GM19397 (cell line): ENCODE data around the gene SLCO3A1.
A peak's percentile ranks its signal among the peaks of the same experiment; 100 is the strongest.
"Not testable (repeated sequence)": the region's sequence is repeated elsewhere in the genome, so short reads cannot be mapped to it uniquely, and the experiment has no call there.

Source experiments
- ATAC-seq: cut with Tn5 transposase; IDR thresholded peaks from one replicate; pipeline ENCODE4 v1.9.1; 2021; ENCODE audit warnings: mild to moderate bottlenecking, moderate library complexity; ENCODE audit not compliant: unreplicated experiment

SLCO3A1 gene

DNA sequence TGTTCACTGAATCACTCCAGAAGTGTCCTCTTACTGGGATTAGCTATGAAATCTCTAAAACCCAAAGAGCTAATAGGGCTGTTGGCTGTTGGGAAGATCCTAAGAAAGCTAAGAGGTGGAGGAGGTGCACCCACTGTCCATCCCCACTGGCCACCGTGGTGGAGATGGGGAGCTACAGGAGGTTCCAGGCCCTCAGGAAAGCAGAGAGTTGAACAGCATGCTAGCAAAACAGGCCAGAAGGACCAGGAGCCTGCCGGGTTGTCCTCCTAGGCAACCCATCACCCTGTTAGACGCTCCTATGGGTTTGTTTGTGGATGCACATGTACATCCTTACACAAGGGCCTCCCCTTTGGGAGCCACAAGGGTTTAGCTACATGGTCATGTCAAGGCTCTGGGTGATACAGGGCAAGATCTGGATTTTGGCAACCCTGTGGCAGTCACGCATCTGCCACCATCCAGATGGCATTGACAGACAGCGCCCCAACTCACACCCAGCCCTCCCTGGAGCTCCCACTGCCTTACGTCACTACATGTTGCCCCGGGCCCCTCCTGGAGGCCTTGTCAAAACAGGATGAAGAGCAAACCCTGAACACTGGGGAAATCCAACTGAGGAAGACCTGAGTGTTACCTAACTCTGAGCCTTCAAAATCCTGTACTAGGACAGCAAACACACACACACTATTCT is 208.1 kb downstream of the SLCO3A1 start:
- ATAC-seq = no peak

- no peak for ATAC-seq
These were observed 209.0 kb downstream of the SLCO3A1 start for GRCh38 chr15:92062505-92062904.

DNA sequence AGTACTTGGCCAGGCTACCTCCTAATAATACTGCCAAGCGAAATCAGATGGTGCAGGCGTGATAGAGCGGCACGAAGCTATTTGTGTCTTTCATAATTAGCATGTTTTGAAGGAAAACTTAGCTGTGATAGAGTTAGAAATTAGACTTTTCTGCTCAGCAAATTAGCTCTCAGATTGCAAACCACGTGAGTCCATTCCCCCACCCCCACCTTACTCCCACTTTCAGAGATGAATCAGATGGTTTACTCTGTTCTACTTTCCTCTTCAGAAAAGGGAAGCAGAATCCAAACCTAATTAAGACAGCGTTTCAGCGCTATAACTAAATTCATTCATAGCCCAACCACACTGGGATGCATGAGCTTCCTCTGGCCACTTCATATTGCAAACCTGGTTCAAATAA is 214.6 kb downstream of the SLCO3A1 start:
- ATAC-seq = no peak

DNA sequence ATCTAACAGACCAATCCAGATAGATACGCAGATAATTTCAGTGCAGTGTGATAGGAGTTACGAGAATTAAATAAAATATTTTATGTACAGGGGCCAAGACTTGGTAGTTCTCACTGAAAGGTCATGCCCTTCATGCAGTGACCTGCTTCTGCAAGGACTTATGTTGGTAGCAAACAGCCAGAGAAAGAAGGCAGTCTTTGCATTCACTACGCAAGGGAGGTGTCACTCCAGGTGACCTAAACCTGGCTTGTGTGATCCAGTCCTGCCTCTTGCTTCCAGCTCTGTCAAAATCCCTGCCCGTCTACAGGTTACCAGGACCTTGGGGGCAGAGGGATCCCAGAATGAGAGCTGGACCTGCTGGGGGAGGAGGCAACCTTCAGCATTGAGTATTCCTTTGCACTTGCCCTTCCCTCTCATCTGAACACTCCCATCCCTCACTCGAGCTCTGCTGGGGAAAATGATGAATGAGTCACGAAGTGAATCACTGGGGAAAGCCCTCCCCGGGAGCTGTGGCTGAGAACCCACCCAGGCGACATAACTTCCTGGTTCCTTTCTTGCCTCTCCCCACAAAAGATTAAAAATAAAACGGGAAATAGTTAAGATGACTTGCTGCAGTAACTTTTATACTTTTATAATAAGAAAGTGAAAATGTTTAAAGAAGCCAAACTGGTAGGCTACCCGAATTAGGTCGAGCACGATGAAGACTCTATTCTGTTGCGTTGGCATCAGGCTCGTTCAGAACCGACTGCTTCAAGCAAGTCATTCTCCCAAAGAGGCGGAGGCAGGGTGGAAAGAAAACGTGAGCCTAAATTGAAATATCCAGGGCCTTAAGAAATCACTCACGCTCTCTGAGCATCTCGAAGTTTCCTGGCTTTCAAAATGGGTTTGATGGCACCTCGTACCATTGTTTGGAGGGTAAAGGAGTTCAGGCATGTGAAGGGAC is 216.1 kb downstream of the SLCO3A1 start:
- ATAC-seq = no peak

GRCh38 chr15:92070251-92070650 is 216.7 kb downstream of the SLCO3A1 start:
- not testable (repeated sequence) for ATAC-seq

DNA sequence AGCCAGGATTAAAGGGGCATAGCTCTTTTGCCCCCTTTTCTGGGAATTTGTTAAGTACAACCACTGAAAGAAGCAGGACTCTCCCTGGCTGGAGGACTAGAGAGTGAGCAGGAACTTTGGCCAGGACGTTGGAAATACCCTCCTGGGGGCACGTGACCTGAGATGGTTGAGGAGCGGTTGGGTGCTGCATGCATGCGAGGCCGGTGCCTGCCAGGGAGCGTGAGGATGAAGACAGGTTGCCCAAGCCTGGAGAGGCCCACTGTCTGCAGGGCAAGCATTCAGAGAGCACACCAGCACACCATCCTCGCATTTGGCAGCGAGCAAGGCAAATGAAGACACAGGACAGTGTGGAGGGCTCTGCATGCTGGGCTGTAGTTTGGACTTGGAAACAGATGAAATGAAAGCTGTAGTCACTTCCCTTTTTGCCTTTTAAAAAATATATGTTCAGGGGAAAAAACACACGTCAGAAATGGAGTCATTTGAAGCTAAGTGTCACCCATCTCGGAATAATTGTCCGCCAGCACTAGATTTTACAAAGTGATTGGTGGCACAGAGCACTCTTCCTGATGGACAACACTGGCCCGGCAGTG is 217.6 kb downstream of the SLCO3A1 start:
- no peak for ATAC-seq

- ATAC-seq = no peak
These were observed 219.7 kb downstream of the SLCO3A1 start for GRCh38 chr15:92073044-92073785.

DNA sequence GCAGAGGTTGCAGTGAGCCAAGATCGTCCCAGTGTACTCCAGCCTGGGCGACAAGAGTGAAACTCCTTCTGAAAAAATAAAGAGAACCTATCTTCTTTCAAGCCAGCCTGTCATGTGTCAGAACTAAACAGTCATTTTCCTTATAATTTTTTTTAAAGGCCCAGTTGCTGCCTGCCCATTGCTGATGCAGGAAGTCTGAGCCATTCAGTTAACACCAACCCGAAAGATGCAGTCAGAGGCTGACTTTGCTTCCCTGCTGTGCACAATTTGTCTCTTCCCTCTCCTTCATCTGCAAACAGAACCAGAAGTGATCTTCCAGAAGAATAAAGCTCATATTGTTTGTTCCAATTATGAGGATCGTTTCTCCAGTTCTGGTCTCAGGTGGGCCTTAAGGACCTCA is 220.6 kb downstream of the SLCO3A1 start:
- ATAC-seq = no peak

DNA sequence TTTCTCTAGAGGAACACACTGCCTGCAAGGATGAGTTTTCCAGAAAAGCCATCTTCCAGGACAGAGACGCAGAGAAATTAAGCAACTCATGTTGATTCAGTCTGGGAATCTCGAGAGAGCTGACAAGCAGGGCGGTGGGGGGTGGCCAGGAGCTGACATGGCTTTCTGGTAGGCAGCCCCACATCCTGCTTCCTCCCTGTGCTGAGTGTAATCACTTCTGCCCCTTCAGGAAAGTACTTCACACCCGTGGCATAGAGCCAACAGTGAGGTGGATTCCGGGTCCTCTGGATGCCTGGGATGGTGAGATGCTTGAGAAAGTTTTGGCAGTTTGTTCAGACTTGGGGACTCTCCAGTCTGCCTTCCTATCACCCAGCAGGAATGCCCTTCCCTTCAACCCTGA is 221.1 kb downstream of the SLCO3A1 start:
- ATAC-seq = no peak

GRCh38 chr15:92075764-92076163 is 222.3 kb downstream of the SLCO3A1 start:
- ATAC-seq = no peak

- no peak for ATAC-seq
These were observed 223.0 kb downstream of the SLCO3A1 start for GRCh38 chr15:92076541-92076940.

- ATAC-seq = peak; percentile 66
These were observed 224.0 kb downstream of the SLCO3A1 start for GRCh38 chr15:92077353-92078085.

- no peak for ATAC-seq
These were observed 224.8 kb downstream of the SLCO3A1 start for GRCh38 chr15:92078270-92078669.

GRCh38 chr15:92079047-92079446 is 225.5 kb downstream of the SLCO3A1 start:
- no peak for ATAC-seq

DNA sequence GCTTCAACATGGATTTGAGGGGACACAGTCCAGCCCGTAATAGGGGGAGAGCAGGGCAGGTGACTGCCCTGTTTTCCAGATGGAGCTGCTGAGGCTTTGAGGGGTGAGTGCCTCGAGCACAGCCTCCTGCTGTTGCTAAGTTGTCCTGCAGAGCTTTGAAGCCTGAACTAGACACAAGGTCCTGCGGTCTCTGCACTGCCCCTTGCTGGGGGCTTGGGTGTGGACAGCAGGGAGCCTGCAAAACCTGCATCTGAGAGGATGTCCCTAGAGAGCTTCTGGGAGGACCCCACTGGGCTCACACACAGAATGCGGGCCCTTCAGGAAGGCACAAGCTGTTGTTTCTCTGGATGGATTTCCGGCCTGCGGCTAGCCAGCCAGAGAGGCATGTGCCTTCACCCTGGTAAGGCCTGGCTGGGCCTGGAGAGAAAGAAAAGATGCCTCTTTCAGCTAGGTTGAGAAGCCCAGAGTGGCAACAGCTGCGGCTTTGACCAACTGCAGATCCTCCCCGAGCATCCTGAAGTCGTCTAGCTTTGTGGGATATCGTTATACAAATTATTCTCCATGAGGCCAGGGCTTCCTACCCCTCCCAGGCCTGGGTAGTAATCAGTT is 226.2 kb downstream of the SLCO3A1 start:
- ATAC-seq = no peak

GRCh38 chr15:92082006-92082843 is 228.7 kb downstream of the SLCO3A1 start:
- no peak for ATAC-seq

GRCh38 chr15:92083190-92083589 is 229.7 kb downstream of the SLCO3A1 start:
- no peak for ATAC-seq

DNA sequence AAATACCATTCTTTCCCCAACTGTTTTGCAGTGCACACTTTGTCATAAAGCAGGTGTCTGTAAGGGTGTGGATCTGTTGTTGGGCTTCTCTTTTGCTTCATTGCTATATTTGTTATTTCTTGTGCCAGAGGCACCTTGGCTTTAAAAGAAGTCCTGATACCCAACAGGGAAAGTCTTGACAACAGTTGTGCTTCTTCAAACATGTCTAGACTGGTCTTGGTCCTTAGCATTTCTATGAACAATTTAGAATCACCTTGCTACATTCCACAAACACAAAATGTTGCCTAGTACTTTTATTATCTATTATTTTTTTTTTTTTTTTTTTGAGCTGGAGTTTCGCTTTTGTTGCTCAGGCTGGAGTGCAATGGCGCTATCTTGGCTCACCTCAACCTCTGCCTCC is 233.7 kb downstream of the SLCO3A1 start:
- no peak for ATAC-seq

DNA sequence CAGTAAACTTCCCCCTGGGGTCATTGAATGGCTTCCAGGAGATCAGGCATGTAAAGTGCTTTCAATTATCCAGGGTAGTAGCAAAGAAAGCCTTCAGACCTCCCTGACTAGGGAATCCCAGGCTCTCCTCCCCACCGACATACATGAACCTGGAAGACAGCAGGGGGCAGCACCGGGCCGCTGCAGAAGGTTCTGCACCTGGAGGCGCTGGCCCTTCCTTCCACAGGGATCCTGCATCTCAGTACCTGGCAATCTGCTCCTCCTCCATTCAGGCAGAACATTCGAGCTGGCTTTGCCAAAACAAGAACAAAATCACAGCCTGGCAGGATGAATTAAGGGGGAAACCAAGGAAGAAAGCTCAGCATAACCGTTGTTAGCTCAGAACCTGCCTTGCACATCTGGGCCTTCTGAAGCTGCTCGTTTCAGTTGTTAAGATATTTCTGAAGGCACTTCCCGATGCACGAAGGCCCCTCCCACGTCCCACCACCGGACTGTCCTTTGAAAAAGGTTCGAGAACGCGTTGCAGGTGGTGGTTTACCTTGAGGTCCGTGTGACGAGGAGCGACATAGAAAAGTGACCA is 237.7 kb downstream of the SLCO3A1 start:
- ATAC-seq = no peak
